ENCODE measurements around the gene SOX6. TPM values are rescaled to one million over a fixed set of nuclear protein-coding genes. Genes with fewer than 3 reads are reported as not detected.

SOX6 gene
- polyA plus RNA-seq, 1 donor from 2014 or later = 2.2 TPM

- H2AFZ ChIP-seq (ENCODE audit: low read depth, low read length) = no peak overlapping the region
- no peaks in the 10 kb centered on the region for H4K20me1 ChIP-seq (ENCODE audit: insufficient read depth)
- H3K9ac ChIP-seq (ENCODE audit: low read length) = no peak overlapping the region
- H3K9me3 ChIP-seq (ENCODE audit: low read length) = no peaks in the 10 kb centered on the region
- no peaks in the 10 kb centered on the region for H3K36me3 ChIP-seq (ENCODE audit: insufficient read depth, low read length)
- TF ChIP-seq TAF1 (IDR thresholded peaks at IDR 0.05; ENCODE audit: low read depth) (no peak), EZH2 (IDR thresholded peaks at IDR 0.05; ENCODE audit: borderline replicate concordance, insufficient read depth, low read length, poor library complexity, severe bottlenecking) (no peak), SMC3 (conservative IDR thresholded peaks at IDR 0.05; ENCODE audit: poor library complexity) (no peak), REST (IDR thresholded peaks at IDR 0.05; ENCODE audit: borderline replicate concordance) (no peak), CTCF (IDR thresholded peaks at IDR 0.05; ENCODE audit: poor library complexity, severe bottlenecking) (no peak), POLR2AphosphoS5 (IDR thresholded peaks at IDR 0.05) (no peak), MXI1 (conservative IDR thresholded peaks at IDR 0.05; ENCODE audit: poor library complexity, severe bottlenecking) (no peak), RAD21 (conservative IDR thresholded peaks at IDR 0.05) (no peak), EP300 (conservative IDR thresholded peaks at IDR 0.05; ENCODE audit: poor library complexity, severe bottlenecking) (no peak)
- H3K27me3 ChIP-seq (ENCODE audit: insufficient read depth, low read depth, low read length) = peaks cover 4% of the 10 kb centered on the region
- no peak overlapping the region for H3K4me3 ChIP-seq (ENCODE audit: low read length)
- no peaks in the 10 kb centered on the region for H3F3A ChIP-seq (ENCODE audit: insufficient read depth, low read length, poor library complexity, severe bottlenecking)
- no peak overlapping the region for H3K4me2 ChIP-seq (ENCODE audit: low read length)
- no peak overlapping the region for H3K27ac ChIP-seq (ENCODE audit: low read length)
- H3K9me2 ChIP-seq (ENCODE audit: insufficient read depth, low read length) = no peaks in the 10 kb centered on the region
- peaks cover 4% of the 10 kb centered on the region for H3K79me2 ChIP-seq (replicated peaks; ENCODE audit: insufficient read depth, low read length)
Observed at GRCh38 chr11:16350125-16350524, 6.2 kb downstream of the SOX6 start.

GRCh38 chr11:16347928-16348685 is 8.2 kb downstream of the SOX6 start:
- Histone ChIP-seq H3K27me3 (ENCODE audit: insufficient read depth, low read depth, low read length) (peaks cover 4% of the 10 kb centered on the region), H2AFZ (ENCODE audit: low read depth, low read length) (no peak overlapping the region), H3K4me3 (ENCODE audit: low read length) (no peak overlapping the region), H3K9me2 (ENCODE audit: insufficient read depth, low read length) (no peaks in the 10 kb centered on the region), H3K36me3 (ENCODE audit: insufficient read depth, low read length) (no peaks in the 10 kb centered on the region), H3K27ac (ENCODE audit: low read length) (no peak overlapping the region), H3K9ac (ENCODE audit: low read length) (no peak overlapping the region), H3K79me2 (replicated peaks; ENCODE audit: insufficient read depth, low read length) (peaks cover 4% of the 10 kb centered on the region), H3K4me2 (ENCODE audit: low read length) (no peak overlapping the region), H3K9me3 (ENCODE audit: low read length) (no peaks in the 10 kb centered on the region), H3F3A (ENCODE audit: insufficient read depth, low read length, poor library complexity, severe bottlenecking) (no peaks in the 10 kb centered on the region), H4K20me1 (ENCODE audit: insufficient read depth) (no peaks in the 10 kb centered on the region)
- TF ChIP-seq EP300 (conservative IDR thresholded peaks at IDR 0.05; ENCODE audit: poor library complexity, severe bottlenecking) = peak; percentile 86
- TF ChIP-seq POLR2AphosphoS5 (IDR thresholded peaks at IDR 0.05) = peak; percentile 96
- no peak for TF ChIP-seq EZH2 (IDR thresholded peaks at IDR 0.05; ENCODE audit: borderline replicate concordance, insufficient read depth, low read length, poor library complexity, severe bottlenecking)
- no peak for TF ChIP-seq CTCF (IDR thresholded peaks at IDR 0.05; ENCODE audit: poor library complexity, severe bottlenecking)
- no peak for TF ChIP-seq SMC3 (conservative IDR thresholded peaks at IDR 0.05; ENCODE audit: poor library complexity)
- peak; percentile 22 for TF ChIP-seq REST (IDR thresholded peaks at IDR 0.05; ENCODE audit: borderline replicate concordance)
- TF ChIP-seq MXI1 (conservative IDR thresholded peaks at IDR 0.05; ENCODE audit: poor library complexity, severe bottlenecking) = no peak
- TF ChIP-seq RAD21 (conservative IDR thresholded peaks at IDR 0.05) = no peak
- TF ChIP-seq TAF1 (IDR thresholded peaks at IDR 0.05; ENCODE audit: low read depth) = no peak
